Measurements from ENCODE around the gene ARCN1.
A peak's percentile ranks its signal among the peaks of the same experiment; 100 is the strongest.

ARCN1 gene

GRCh38 chr11:118628031-118628430 lies 55.8 kb downstream of the ARCN1 start:
- Histone ChIP-seq H3K4me2 (ENCODE audit: low read length) (no peak overlapping the region), H3K9ac (ENCODE audit: low read depth, low read length) (no peak overlapping the region), H3K36me3 (ENCODE audit: insufficient read depth, low read length) (peaks cover 87% of the 10 kb centered on the region), H3K27me3 (ENCODE audit: control insufficient read depth, insufficient read depth, low read length) (no peaks in the 10 kb centered on the region), H3K4me3 (ENCODE audit: low read length) (no peak overlapping the region), H3K9me3 (replicated peaks; ENCODE audit: low read length) (no peaks in the 10 kb centered on the region), H3K4me1 (ENCODE audit: control insufficient read depth, insufficient read depth, low read length) (peaks cover 47% of the 10 kb centered on the region)

GRCh38 chr11:118628432-118628831 lies 56.2 kb downstream of the ARCN1 start:
- H3K27me3 ChIP-seq (ENCODE audit: control insufficient read depth, insufficient read depth, low read length) = no peaks in the 10 kb centered on the region
- H3K9ac ChIP-seq (ENCODE audit: low read depth, low read length) = no peak overlapping the region
- H3K4me3 ChIP-seq (ENCODE audit: low read length) = no peak overlapping the region
- no peaks in the 10 kb centered on the region for H3K9me3 ChIP-seq (replicated peaks; ENCODE audit: low read length)
- H3K36me3 ChIP-seq (ENCODE audit: insufficient read depth, low read length) = peaks cover 89% of the 10 kb centered on the region
- peaks cover 47% of the 10 kb centered on the region for H3K4me1 ChIP-seq (ENCODE audit: control insufficient read depth, insufficient read depth, low read length)
- H3K4me2 ChIP-seq (ENCODE audit: low read length) = no peak overlapping the region

DNA sequence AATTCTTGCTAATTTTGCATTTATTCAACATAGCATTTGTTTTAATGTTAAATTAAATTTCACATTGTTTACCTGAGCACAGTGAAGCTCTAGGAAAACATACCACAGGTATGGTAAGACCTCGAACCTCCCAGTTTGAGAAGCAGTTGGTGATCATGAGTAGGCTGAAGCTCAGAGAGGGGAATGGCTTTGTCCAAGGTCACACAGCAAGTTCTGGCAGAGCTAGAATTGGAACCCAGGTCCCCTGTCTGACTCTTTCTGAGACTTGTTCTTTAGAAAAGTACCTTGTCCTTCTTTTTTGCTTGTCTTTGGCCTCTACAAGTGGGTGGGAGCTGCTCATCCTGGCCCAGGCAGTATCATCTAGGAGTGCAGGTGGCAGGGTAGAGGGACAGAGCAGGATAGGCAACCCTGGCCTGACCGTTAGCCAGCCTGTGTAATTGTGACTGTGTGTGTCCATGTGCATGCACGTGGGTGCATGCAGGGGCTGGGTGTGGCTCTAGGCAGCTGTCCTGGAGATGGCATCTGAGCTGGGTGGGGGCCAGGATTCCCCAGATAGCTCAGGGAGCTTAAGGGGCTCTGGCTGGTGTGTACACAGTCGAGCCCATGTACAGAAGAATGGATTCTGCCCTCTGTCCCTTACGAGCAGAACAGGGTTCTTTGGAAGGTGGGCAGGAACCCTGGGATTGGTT lies 56.8 kb downstream of the ARCN1 start:
- H3K4me2 ChIP-seq (ENCODE audit: low read length) = no peak overlapping the region
- H3K4me1 ChIP-seq (ENCODE audit: control insufficient read depth, insufficient read depth, low read length) = peaks cover 49% of the 10 kb centered on the region
- no peak overlapping the region for H3K4me3 ChIP-seq (ENCODE audit: low read length)
- H3K36me3 ChIP-seq (ENCODE audit: insufficient read depth, low read length) = peaks cover 90% of the 10 kb centered on the region
- H3K27me3 ChIP-seq (ENCODE audit: control insufficient read depth, insufficient read depth, low read length) = no peaks in the 10 kb centered on the region
- H3K9ac ChIP-seq (ENCODE audit: low read depth, low read length) = no peak overlapping the region
- H3K9me3 ChIP-seq (replicated peaks; ENCODE audit: low read length) = no peaks in the 10 kb centered on the region

DNA sequence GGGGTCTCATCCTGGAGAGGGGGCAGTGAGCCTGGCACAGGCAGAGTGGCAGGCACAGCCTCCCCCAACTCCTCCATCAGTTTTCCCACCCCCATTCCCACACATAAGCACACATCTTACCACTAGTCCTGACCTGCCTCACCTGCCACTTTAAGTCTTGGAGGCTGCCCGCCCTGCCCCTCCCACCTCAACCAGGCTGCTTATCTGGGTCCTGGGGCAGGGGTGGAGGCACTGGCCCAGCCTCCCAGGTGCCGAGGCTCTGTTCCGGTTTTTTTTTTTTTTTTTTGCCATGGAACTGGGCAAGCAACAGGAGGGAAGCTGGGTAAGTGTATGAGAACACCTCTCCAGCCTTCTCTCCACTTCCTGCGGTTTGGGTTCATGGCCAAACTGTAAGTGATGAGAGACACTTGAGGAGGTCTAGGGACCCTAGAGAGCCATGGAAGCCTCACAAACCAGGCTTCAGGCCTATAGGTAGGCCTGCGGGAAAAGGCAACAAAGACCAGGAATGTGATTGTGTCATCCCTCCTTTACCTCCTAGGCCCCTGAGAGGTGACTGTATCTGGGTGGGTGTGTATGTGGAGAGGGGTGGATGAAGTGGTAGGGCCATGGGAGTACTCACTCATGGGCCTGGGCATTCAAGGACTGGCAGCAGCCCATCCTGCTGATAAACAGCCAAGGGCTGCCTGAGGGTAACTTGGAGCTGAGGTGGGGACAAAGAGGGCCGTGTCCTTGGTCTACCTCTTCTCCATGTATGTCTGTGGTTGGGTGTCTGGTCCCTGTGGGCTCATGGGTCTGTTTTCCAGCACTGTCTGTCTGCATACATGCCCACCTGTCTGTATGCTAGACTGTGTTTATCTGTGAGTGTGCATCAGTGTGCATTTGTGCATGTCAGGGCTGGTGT lies 57.8 kb downstream of the ARCN1 start:
- no peak overlapping the region for H3K9ac ChIP-seq (ENCODE audit: low read depth, low read length)
- H3K4me3 ChIP-seq (ENCODE audit: low read length) = no peak overlapping the region
- no peak overlapping the region for H3K4me2 ChIP-seq (ENCODE audit: low read length)
- no peaks in the 10 kb centered on the region for H3K9me3 ChIP-seq (replicated peaks; ENCODE audit: low read length)
- H3K27me3 ChIP-seq (ENCODE audit: control insufficient read depth, insufficient read depth, low read length) = no peaks in the 10 kb centered on the region
- peaks cover 81% of the 10 kb centered on the region for H3K36me3 ChIP-seq (ENCODE audit: insufficient read depth, low read length)
- peaks cover 50% of the 10 kb centered on the region for H3K4me1 ChIP-seq (ENCODE audit: control insufficient read depth, insufficient read depth, low read length)

DNA sequence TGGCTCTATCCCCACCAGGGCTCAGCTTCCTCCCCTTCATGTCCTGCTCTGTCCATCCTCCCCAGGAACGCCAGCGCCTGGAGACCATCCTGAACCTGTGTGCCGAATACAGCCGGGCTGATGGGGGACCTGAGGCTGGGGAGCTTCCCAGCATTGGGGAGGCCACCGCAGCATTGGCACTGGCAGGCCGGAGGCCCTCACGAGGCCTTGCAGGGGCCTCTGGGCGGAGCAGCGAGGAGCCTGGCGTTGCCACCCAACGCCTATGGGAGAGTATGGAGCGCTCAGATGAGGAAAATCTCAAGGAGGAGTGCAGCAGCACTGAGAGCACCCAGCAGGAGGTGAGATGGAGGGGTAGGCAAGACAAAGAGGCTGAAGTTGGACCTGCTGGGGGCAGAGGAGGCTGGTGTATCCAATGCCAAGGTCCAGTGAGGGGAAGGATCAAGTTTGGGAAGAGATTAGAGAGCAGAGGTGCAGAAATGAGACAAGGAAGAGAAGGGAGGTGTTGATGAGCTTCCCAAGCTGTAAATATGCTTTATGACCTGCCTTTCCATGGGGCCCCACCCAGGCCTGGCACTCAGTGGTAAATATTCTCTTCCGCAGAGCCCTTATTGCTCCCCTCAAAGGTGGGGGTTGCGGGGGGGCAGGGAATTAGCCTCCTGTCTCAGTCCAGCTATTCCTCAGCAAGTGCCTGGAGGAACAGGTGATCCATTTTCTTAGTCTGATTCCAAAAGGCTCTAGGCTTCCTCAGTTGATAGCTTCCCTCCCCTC lies 59.1 kb downstream of the ARCN1 start:
- H3K9ac ChIP-seq (ENCODE audit: low read depth, low read length) = no peak overlapping the region
- no peaks in the 10 kb centered on the region for H3K27me3 ChIP-seq (ENCODE audit: control insufficient read depth, insufficient read depth, low read length)
- H3K36me3 ChIP-seq (ENCODE audit: insufficient read depth, low read length) = peaks cover 83% of the 10 kb centered on the region
- H3K4me1 ChIP-seq (ENCODE audit: control insufficient read depth, insufficient read depth, low read length) = peaks cover 43% of the 10 kb centered on the region
- H3K9me3 ChIP-seq (replicated peaks; ENCODE audit: low read length) = no peaks in the 10 kb centered on the region
- H3K4me2 ChIP-seq (ENCODE audit: low read length) = no peak overlapping the region
- H3K4me3 ChIP-seq (ENCODE audit: low read length) = no peak overlapping the region

DNA sequence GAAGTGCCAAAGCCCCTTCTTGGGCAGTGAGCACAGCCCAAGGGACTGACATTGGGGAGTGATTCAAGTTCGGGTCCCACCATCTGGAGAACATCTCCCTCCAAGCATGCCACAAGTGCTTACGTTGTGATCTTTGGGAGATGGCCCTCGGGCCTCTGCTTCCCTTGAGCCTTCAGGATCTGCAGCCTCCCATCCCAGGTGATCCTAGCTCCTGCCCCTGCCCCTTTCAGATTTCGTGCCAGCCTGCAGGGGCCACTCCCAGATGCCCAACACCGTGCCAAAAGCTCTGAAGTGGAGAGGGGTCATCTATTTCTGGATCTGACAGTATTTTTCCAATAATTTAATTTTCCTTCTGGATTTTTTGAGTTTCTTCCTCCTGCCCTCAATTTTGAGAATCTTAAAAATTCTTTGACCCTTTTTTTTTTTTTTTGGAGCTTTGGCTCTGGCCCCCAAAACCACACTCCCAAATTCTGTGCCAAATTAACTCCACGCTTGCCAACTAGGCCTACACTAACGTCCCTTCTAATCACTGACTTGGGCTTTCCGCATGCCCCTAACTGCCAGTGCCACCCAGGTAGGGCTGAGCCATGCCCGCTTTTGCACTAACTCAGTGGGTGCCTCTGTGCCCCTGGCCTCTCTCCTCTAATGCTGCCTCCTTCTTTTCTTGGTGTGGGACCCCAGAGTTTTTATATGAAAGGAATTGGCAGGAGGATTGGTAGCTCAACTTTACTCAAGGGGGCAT lies 60.5 kb downstream of the ARCN1 start:
- H3K4me2 ChIP-seq (ENCODE audit: low read length) = no peak overlapping the region
- H3K4me1 ChIP-seq (ENCODE audit: control insufficient read depth, insufficient read depth, low read length) = peaks cover 49% of the 10 kb centered on the region
- no peak overlapping the region for H3K4me3 ChIP-seq (ENCODE audit: low read length)
- peaks cover 87% of the 10 kb centered on the region for H3K36me3 ChIP-seq (ENCODE audit: insufficient read depth, low read length)
- H3K9ac ChIP-seq (ENCODE audit: low read depth, low read length) = no peak overlapping the region
- no peaks in the 10 kb centered on the region for H3K9me3 ChIP-seq (replicated peaks; ENCODE audit: low read length)
- no peaks in the 10 kb centered on the region for H3K27me3 ChIP-seq (ENCODE audit: control insufficient read depth, insufficient read depth, low read length)

- no peaks in the 10 kb centered on the region for H3K27me3 ChIP-seq (ENCODE audit: control insufficient read depth, insufficient read depth, low read length)
- no peak overlapping the region for H3K9ac ChIP-seq (ENCODE audit: low read depth, low read length)
- peaks cover 47% of the 10 kb centered on the region for H3K4me1 ChIP-seq (ENCODE audit: control insufficient read depth, insufficient read depth, low read length)
- peak overlapping the region; percentile 11 for H3K4me2 ChIP-seq (ENCODE audit: low read length)
- no peak overlapping the region for H3K4me3 ChIP-seq (ENCODE audit: low read length)
- H3K36me3 ChIP-seq (ENCODE audit: insufficient read depth, low read length) = peaks cover 86% of the 10 kb centered on the region
- no peaks in the 10 kb centered on the region for H3K9me3 ChIP-seq (replicated peaks; ENCODE audit: low read length)
Measured at GRCh38 chr11:118633319-118633690, 61.1 kb downstream of the ARCN1 start.

DNA sequence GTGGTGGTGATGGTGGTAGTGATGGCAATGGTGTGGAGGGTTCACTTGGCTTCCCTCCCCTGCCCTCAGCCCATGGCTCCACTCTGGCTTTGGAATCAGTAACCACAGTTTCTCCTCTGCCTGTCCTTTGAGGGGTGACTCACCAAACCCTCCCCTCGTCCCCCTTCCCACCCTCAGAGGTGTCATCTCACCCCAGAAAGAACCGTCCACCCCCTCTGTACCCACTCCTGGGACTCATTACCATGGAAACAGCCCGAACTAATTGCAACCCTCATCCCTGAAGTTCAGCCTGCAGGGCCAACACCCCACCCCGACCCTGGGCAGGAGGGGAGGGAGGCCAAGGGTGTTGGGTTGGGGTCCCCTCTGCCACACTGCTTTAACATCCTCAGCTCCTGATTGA lies 61.8 kb downstream of the ARCN1 start:
- Histone ChIP-seq H3K9ac (ENCODE audit: low read depth, low read length) (no peak overlapping the region), H3K9me3 (replicated peaks; ENCODE audit: low read length) (no peaks in the 10 kb centered on the region), H3K4me1 (ENCODE audit: control insufficient read depth, insufficient read depth, low read length) (peaks cover 40% of the 10 kb centered on the region), H3K27me3 (ENCODE audit: control insufficient read depth, insufficient read depth, low read length) (no peaks in the 10 kb centered on the region), H3K36me3 (ENCODE audit: insufficient read depth, low read length) (peaks cover 86% of the 10 kb centered on the region), H3K4me3 (ENCODE audit: low read length) (peak overlapping the region; percentile 9), H3K4me2 (ENCODE audit: low read length) (peak overlapping the region; percentile 11)

DNA sequence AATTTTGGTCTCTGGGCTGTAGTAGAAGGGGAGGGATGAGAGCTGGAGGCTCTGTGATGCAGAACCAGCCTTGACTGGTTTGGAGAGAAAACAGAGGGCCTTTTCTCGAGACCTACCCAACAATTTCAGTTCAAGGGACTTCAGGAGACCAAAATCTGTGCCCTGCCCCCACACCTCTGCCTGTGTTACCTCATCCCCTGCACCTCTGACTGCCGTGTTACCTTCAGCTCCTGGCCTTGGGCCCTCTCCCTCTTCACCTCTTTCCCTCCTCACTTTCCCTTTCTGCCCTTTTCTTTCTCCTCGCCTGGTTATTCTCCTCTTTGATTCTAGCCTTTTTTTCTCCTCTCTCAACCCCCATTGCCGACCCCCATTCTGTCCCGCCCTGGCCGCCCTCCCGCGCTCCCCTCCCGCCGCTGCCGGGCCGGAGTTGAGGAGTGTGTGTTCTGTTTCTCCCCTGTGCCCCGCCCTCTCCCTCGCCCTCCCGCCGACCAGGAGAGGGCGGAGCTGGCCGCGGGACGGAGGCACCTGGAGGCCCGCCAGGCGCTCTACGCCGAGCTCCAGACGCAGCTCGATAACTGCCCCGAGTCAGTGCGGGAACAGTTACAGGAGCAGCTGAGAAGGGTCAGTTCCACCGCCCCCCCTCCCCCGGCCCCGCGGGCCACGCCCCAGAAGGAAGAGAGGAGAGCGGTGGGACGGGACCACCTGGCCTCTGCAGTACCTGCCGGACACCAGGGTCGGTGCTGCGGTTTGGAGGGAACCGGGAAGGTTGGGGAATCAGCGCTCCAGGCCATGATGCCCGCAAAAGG lies 62.4 kb downstream of the ARCN1 start:
- peaks cover 36% of the 10 kb centered on the region for H3K4me1 ChIP-seq (ENCODE audit: control insufficient read depth, insufficient read depth, low read length)
- H3K4me3 ChIP-seq (ENCODE audit: low read length) = no peak overlapping the region
- H3K36me3 ChIP-seq (ENCODE audit: insufficient read depth, low read length) = peaks cover 85% of the 10 kb centered on the region
- no peaks in the 10 kb centered on the region for H3K27me3 ChIP-seq (ENCODE audit: control insufficient read depth, insufficient read depth, low read length)
- H3K9me3 ChIP-seq (replicated peaks; ENCODE audit: low read length) = no peaks in the 10 kb centered on the region
- H3K9ac ChIP-seq (ENCODE audit: low read depth, low read length) = peak overlapping the region; percentile 42
- peak overlapping the region; percentile 29 for H3K4me2 ChIP-seq (ENCODE audit: low read length)

GRCh38 chr11:118635237-118635591 lies 63.0 kb downstream of the ARCN1 start:
- H3K36me3 ChIP-seq (ENCODE audit: insufficient read depth, low read length) = peaks cover 86% of the 10 kb centered on the region
- no peaks in the 10 kb centered on the region for H3K9me3 ChIP-seq (replicated peaks; ENCODE audit: low read length)
- H3K4me1 ChIP-seq (ENCODE audit: control insufficient read depth, insufficient read depth, low read length) = peaks cover 36% of the 10 kb centered on the region
- H3K27me3 ChIP-seq (ENCODE audit: control insufficient read depth, insufficient read depth, low read length) = no peaks in the 10 kb centered on the region
- no peak overlapping the region for H3K9ac ChIP-seq (ENCODE audit: low read depth, low read length)
- H3K4me2 ChIP-seq (ENCODE audit: low read length) = no peak overlapping the region
- H3K4me3 ChIP-seq (ENCODE audit: low read length) = no peak overlapping the region
